HG03457 (cell line): ENCODE data around the gene HELZ.
"Not testable (repeated sequence)": the region's sequence is repeated elsewhere in the genome, so short reads cannot be mapped to it uniquely, and the experiment has no call there.

Experiments
- ATAC-seq: cut with Tn5 transposase; IDR thresholded peaks from one replicate; pipeline ENCODE4 v1.9.1; 2021; ENCODE audit warnings: moderate number of reproducible peaks; ENCODE audit not compliant: unreplicated experiment

HELZ gene

DNA sequence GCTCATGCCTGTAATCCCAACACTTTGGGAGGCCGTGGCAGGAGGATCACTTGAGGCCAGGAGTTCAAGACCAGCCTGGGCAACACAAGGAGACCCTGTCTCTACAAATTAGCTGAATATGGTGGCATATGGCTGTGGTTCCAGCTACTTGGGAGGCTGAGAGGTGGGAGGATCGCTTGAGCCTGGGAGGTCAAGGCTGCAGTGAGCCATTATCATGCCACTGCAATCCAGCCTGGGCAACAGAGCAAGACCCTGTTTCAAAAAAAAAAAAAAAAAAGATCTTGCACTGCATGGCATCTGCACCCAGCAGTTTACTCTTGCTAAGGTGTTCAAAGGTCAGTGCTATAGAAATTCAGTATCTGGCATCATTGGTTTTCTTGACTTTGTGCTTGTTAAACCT is 26.2 kb upstream of the HELZ start:
- not testable (repeated sequence) for ATAC-seq

DNA sequence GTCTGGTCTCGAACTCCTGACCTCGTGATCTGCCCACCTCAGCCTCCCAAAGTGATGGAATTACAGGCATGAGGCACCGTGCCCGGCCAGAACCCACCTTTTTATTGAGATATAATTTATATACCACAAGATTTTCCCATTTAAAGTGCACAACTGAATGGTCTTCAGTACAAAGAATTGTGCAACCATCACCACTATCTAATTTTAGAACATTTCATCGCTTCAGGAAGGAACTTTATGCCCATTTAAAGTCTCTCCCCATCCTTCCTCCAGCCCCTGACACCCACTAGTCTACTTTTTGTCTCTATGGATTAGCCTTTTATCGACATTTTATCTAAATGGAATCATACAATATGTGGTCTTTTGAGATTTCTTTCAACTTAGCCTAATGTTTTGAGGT is 25.4 kb upstream of the HELZ start:
- ATAC-seq: no peak

DNA sequence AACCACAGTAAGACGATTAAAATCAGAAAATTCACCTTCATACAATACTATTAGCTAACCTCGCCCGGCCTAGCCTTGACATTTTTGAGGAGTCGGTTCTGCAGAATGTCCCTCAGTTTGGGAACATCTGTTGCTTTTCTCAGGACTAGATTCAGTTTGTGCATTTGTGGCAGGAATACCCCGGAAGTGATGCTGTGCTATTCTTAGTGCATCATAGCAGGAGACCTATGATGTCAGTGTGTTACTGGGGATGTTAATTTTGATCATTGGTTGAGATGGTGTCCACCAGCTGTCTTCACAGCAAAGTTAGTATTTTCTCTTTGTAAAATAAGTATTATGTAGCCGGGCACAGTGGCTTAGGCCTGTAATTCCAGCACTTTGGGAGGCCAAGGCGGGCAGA is 21.5 kb upstream of the HELZ start:
- ATAC-seq: no peak

DNA sequence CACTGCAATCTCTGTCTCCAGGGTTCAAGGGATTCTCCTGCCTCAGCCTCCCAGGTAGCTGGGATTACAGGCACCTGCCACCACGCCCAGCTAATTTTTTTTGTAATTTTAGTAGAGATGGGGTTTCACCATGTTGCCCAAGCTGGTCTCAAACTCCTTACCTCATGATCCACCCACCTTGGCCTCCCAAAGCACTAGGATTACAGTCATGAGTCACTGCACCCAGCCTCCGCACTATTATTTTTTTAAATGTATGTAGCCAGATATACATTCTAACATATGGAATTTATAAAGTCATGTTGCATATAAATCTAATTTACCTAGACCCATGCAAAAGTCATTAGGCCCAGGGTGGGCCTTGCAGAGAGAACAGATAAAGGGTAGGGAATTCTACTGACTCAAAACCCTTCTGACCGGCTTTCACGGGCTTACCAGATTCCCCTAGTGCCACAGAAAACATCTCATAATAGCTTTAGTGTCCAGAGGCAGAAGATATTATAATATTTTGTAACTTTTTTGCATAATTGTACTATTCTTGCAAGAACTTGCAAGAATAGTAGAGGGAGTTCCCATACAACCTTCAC is 20.5 kb upstream of the HELZ start:
- ATAC-seq: no peak

DNA sequence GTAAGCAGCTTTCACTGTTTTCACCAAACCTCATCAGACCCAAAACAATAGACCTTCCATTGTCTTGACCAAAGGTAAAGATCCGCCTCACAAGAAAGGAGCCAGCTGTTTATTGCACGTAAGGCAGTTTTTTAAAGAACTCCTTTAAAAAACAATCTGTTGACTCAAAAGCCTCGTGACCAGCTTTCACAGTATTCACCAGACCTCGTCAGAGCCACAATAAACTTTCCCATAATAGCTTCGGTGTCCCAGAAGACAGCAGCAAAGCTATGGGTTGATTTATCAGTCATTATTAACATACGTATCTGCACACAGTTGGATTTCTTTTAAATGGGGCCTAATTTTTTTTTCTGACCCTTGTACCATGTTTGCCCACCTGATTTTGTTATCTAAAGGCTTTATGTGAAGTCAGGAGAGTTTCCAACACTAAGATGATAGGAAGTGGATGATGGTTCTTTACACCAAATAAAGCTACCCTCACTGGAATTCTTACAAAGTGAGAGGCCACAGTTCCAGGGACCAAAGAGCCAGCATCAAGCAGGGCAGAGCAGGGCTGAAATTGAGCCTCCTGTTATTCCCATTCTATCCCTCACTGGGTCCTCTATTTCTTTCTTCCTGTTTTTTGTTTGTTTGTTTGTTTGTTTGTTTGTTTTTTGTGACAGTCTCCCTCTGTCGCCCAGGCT is 17.6 kb upstream of the HELZ start:
- no peak for ATAC-seq

DNA sequence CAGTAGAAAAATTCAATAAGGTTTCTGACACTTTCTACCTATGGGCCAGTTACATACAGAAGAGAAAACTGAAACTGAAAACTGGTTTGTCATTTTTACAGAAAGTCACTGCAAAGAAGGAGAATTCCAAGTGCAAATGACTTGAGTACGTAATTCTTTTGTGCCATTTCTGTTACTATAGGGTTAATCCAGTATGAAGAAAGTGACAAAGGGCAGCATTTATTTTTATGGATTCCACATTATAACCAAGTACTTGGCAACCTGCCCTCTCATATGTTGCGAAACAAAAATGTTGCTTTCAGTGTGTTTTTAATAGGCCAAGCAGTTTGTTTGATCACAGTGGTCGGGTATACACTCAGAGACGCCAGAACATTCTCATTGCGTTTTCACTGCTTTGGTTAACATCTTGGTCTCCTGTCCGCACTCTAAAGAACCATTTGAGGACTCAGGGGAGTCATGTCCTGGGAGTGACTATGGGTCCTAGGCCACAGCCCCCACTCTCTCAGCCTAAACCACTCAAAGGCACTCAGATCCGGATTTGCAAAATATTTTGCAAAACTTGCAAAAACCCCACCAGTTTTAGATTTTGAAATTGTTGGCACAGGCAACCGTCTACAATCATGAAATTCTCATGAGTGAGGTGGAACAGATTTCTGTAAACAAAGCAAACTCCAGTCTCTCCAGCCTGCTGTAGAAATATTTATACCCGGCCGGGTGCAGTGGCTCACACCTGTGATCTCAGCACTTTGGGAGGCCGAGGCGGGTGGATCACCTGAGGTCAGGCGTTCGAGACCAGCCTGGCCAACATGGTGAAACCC is 15.4 kb upstream of the HELZ start:
- no peak for ATAC-seq

DNA sequence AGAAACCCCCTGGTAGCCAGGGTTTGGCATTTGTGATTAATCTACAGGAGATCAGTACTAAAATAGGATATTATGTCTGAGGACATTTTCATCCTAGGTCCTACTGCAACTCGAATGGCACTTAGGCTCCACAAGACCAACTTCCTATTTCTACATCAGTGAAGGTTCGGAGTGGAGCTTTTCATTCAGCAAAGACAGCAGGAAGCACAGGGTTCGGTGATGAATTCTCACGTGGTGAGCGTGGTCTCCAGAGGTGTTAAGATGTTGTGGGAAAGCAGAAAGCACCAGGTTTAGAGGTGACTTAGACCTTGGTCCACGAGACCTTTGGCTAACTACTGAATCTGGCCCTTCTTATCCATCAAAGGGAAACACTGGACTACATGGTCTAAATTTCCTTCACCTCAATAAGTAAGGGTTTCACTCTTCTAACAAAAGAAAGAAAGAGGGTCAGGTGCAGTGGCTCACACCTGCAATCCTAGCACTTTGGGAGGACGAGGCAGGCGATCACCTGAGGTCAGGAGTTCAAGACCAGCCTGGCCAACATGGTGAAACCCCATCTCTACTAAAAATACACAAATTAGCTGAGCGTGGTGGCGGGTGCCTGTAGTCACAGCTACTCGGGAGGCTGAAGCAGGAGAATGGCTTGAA is 13.9 kb upstream of the HELZ start:
- ATAC-seq: no peak

DNA sequence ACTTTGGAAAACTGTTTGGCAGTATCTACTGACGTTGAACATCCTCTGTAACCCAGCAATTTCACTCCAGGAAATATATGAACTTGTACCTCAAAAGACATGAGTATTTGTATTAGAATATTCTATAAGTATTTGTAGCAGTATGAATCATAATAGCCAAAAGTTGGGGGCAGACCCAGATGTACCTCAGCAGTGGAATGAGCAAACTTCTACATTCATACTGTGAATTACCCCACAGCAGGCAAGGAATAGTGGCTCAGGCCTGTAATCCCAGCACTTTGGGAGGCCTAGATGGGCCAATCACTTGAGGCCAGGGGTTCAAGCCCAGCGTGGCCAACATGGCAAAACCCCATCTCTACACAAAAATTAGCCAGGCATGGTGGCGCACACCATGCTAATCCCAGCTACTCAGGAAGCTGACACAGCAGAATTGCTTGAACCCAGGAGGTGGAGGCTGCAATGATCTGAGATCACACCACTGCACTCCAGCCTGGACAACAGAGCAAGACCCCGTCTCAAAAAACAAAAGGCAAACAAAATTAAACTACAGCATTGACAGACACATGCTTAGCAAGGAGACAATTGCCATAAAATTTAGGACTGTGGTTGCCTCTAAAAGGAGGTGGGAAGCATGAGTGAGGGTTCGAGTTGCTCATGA is 11.2 kb upstream of the HELZ start:
- no peak for ATAC-seq

DNA sequence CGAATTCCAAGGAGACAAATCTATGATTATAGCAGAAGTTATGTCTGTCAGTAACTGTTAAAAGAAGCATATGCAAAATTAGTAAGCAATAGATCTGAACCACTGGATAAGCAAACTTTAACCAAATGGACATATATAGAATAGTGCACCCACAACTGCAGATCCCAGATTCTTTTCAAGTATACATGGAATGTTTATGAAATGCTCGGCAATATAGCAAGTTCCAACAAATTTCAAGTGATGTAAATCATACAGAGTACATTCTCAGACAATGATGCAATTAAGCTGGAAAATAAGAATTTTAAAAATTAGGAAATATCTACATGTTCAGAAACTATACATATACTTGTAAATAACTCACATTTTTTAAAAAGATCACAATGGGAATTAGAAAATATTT is 8.4 kb upstream of the HELZ start:
- no peak for ATAC-seq

DNA sequence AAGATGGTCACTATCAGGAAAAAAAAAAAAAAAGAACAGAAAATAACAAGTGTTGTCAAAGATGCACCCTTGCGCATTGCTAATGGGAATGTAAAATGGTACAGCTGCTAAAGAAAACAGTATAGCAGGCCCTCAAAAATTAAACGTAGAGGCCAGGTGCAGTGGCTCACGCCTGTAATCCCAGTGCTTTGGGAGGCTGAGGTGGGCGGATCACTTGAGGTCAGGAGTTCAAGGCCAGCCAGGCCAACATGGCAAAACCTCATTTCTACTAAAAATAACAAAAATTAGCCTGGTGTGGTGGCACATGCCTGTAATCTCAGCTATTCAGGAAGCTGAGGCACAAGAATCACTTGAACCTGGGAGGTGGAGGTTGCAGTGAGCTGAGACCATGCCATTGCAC is 6.6 kb upstream of the HELZ start:
- not testable (repeated sequence) for ATAC-seq

DNA sequence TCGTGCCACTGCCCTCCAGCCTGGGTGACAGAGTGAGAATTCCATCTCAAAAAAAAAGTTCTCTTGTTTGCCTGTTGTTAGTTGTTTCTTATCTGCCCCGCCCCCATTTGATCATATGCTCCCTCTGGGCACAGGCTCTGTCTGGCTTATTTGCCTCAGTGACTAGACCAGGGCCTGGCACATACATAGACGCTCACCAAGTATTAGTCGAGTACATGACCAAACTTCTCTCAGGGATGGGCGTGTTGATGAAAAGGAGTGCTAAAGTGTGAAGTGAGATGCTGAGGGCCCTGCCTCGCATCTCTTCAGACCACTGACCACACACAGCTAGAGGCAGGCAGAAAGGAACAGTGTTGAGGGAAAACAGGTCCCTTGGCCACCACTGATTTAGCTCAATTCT is 3.3 kb upstream of the HELZ start:
- ATAC-seq: no peak

DNA sequence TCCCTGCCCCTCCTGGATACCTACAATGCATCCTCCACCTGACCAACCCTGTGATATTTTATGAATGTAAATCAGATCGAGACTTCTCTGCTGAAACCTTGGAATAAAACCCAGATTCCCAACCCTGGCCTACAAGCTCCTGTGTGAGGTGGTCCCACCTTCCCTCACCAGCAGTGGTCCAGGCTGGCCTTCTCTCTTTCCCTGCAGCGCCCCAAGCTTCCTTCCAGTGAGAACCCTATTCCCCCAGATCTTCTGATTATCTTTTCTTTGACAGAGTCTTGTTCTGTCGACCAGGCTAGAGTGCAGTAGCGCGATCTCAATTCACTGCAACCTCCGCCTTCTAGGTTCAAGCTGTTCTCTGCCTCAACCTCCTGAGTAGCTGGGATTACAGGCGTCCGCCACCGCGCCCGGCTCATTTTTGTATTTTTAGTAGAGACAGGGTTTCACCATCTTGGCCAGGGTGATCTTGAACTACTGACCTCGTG is 2.5 kb upstream of the HELZ start:
- no peak for ATAC-seq

DNA sequence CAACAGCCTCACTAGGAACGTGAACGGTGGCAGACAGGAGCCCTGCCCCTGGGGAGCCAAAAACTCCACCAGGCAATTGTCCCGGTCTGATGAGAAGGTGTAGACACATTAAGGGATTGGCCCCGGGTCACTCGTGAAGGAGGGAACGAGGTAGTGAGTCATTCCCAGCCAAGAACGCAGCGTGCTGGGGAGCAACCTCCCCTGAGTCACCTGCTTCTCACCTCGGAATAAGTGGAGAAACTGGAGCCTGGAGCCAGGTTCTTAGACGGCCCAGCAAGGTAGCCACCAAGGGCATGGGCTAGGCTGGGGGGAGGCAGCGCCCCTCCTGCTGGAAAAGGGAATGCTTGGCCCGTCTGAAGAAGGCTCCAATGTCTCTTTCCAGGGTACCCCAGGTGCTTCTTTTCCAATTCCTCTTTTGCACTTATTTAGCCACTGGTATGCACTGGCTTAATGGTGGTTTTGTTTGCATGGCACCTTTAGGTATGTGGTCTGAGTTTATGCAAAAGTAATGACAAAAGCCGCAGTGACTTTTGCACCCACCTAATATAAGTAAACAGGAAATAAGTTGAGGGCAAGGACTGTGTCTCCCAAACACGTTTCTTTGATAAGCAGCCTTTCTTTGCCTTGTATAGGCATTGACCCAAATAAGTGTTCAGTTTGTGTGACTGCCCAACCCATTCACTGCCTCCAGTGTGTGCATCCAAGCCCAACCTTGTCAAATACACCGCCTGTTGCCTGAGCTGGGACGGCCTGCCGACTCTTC is 1.8 kb upstream of the HELZ start:
- peak; percentile 47 for ATAC-seq

DNA sequence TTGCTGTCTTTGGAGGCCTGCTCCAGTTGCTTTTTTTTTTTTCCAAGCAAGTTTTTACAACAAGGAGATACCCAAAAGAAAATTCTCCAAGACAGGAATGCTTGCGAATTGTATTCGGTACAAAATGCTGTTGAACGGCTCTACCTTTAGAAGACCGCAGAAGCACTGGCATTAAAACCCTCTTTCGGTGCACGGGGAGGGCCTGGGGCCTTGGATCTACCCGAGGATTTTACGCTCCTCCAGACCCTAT is 1.3 kb upstream of the HELZ start:
- ATAC-seq: no peak

DNA sequence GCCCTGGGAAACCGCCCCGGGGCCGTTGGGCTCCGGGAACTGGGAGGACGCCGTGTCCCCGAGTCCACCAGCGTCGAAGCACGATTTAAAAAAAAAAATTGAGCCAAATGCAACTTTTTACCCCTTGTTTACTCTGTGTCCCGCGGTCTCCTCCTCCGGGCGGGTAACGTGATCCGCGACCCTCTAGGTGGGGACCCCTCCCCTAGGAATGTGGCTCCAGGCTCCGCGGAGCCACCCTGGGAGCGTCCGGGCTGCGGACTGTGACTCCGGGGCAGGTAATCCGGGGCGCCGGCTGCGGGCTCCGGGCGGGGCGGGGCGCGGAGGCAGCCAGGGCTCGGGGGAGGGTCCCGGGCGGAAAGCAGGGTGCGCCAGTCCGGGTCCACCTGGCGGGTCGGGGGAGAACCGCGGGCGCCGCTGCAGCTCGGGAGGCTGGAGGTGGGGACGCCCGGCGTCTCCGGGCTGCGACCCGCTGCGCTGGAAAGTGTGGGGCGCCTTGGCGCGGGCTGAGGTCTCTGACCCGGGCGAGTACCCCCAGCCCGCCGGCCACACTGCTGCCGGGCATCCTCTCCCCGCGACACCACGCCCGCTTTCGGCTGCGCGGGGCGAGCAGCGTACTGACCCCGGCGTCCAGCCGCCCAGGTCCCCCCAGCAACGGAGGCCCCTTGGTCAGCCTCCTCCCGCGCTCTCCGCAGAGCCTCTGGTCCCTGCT is 852 bp upstream of the HELZ start:
- no peak for ATAC-seq

DNA sequence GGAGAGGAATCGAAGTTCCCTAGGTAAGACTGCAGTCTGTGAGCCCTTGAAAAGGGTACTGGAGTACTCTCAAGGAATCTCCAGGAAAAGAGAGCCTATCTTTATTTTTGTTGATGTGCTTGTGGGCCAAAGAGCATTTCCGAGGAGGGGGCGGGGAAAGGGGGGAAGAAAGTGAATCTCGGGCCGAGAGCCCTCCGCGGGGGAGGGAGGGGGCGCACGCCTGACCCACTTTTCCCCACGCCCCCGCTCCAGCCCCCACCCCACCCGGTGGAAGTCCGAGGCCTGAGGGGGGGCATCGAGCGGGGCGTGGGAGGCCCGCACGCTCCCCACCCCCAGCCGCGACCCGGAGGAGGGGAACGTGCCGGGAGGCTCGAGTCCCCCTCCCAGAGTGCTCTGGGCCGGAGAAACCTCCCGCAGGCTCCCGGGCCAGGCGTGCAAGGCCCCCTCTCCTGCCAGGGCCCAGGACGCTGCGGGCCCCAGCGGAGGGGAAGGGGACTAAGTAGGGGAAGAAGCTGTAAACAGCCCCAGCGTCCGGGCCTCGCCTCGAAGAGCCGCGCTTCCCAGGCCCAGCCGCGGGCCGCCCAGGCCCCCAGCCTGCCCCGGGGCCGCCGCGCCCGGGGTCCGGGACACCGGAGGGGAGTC is 444 bp downstream of the HELZ start:
- no peak for ATAC-seq

DNA sequence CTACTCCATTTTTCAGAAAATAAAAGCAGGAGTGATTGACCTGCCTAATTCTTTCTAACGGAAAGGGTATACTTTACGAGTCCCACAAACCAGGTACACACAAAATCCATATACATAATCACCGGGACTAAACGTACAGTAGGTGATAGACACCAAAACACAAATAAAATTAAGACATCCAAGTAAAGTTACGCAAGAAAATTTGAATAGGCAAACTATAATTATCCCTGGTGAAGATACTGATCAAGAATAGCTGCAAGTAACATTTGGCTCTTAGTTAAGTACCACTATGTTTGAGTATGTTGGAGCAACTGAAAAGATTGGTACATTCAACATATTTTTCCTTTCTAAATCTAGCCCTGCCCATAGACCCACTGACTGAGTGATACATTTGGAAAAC is 1.7 kb downstream of the HELZ start:
- no peak for ATAC-seq

DNA sequence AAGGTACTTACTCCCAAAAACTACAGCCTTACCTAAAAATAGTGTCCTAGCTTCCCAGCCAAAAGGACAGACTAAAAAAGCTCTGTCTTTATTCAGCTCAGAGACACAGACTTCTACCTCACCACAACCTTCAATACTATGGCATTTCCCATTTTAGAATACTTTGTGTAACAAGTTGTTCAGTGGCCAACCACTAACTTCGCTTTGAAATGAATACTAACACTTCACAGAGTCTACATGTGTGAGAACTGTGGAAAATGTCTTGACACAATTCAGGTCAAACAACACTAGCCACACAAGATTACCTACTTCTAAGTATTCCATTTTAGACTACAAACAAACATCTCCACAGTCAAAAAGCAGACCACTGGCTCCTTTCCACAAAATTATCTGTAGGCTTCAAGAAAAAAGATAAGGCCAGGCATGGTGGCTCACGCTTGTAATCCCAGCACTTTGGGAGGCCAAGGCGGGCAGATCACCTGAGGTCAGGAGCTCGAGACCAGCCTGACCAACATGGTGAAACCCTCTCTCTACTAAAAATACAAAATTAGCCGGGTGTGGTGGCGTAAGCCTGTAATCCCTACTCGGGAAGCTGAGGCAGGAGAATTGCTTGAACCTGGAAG is 3.2 kb downstream of the HELZ start:
- no peak for ATAC-seq

DNA sequence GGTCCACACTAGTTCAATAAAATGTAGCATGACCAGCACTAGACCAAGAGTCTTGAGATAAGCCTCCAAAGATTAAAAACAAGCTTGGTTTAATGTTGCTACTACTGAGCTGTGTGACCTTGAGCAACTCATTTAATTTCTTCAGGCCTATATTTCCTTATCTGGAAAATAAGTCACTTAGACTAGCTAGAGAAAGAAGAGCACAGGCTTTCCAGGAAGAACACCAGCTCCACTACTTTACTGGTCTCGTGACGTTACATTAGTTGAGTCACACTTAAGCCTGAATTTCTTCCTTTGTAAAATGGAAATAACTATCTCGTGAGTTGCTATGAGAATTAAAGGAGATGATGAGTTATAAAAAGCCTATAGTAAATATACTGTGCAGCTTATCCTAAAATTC is 5.4 kb downstream of the HELZ start:
- no peak for ATAC-seq
